ENCODE measurements around the gene TNS3. TPM values are rescaled to one million over a fixed set of nuclear protein-coding genes. Genes with fewer than 3 reads are reported as not detected.

Gene TNS3
- total RNA-seq, 1 donor from 2014 or later, result 174 TPM

DNA sequence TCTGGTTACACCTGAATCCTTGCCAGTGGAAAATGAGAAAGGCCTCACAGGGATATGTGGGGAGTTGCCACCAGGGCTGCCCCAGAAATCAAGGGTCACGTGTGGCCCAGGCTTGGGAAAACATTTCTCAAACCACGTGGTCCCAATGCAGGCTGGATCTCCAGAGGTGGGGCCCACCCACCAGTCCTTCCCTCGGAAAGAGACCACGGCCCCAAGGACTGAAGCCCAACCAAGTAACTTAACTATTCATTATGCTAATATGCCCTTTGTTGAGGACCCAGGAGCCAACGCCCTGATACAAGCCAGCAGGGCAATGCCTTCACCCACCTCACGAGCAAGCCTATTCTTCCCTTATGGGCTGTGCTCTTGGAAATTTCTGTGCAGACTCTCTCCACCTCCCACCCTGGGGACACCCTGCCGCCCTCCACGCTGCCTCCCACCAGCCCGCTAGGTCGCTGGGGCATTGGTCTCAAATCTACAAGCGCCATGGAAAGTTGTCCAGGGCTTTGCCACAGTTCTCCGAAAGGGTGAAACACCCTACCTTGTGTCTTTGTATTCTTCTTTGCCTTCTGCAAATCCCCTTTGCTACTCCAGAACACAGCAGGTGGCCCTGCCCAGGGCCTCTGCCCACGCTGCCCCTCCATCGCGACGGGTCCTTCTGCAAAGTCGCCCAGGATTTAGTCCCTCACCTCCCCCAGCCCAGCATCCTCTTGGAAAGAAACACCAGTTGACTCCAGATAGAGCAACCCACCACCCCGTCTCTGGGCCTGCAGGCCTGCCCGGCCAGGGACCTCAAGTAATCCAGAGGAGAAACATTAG lies 8.8 kb downstream of the TNS3 start:
- intact Hi-C loops (cut with DNase I), result no loop called here
- Histone ChIP-seq H3K9me3 (no peaks in the 10 kb centered on the region), H3K27ac (peak overlapping the region; percentile 87), H3K4me3 (no peak overlapping the region), H3K27me3 (ENCODE audit: low read depth) (no peaks in the 10 kb centered on the region), H3K36me3 (peaks cover 2% of the 10 kb centered on the region), H3K4me1 (peaks cover 100% of the 10 kb centered on the region)
- TF ChIP-seq, protein P1, sequence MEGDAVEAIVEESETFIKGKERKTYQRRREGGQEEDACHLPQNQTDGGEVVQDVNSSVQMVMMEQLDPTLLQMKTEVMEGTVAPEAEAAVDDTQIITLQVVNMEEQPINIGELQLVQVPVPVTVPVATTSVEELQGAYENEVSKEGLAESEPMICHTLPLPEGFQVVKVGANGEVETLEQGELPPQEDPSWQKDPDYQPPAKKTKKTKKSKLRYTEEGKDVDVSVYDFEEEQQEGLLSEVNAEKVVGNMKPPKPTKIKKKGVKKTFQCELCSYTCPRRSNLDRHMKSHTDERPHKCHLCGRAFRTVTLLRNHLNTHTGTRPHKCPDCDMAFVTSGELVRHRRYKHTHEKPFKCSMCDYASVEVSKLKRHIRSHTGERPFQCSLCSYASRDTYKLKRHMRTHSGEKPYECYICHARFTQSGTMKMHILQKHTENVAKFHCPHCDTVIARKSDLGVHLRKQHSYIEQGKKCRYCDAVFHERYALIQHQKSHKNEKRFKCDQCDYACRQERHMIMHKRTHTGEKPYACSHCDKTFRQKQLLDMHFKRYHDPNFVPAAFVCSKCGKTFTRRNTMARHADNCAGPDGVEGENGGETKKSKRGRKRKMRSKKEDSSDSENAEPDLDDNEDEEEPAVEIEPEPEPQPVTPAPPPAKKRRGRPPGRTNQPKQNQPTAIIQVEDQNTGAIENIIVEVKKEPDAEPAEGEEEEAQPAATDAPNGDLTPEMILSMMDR (IDR thresholded peaks at IDR 0.05), result no peak
- ATAC-seq, result no peak
- DNase-seq, result no peak

DNA sequence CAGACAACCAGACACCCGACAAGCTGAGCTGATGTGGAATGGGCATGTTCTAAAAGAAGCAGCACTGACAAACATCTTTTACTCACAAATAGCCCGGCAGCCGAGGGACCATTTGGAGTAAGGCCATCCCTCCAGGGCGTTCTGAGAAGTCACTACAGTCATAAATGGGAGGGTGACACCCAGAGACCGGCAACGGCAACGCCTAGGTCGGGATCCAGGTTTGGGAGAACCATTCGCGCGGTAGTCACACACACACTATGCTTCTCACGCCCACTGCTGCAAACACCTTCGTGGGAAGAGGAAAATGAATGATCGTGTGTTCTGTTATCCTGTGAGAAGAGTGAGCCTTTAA lies 9.8 kb downstream of the TNS3 start:
- DNase-seq (no peak), ATAC-seq (peak in 1 of 2 donors; percentile 1)
- Histone ChIP-seq H3K4me1 (peaks cover 99% of the 10 kb centered on the region), H3K27me3 (ENCODE audit: low read depth) (no peaks in the 10 kb centered on the region), H3K9me3 (no peaks in the 10 kb centered on the region), H3K36me3 (peaks cover 5% of the 10 kb centered on the region), H3K27ac (peak overlapping the region; percentile 87), H3K4me3 (peak overlapping the region; percentile 33)
- intact Hi-C loops (cut with DNase I), result no loop called here
- TF ChIP-seq, protein P1 (IDR thresholded peaks at IDR 0.05), result no peak

DNA sequence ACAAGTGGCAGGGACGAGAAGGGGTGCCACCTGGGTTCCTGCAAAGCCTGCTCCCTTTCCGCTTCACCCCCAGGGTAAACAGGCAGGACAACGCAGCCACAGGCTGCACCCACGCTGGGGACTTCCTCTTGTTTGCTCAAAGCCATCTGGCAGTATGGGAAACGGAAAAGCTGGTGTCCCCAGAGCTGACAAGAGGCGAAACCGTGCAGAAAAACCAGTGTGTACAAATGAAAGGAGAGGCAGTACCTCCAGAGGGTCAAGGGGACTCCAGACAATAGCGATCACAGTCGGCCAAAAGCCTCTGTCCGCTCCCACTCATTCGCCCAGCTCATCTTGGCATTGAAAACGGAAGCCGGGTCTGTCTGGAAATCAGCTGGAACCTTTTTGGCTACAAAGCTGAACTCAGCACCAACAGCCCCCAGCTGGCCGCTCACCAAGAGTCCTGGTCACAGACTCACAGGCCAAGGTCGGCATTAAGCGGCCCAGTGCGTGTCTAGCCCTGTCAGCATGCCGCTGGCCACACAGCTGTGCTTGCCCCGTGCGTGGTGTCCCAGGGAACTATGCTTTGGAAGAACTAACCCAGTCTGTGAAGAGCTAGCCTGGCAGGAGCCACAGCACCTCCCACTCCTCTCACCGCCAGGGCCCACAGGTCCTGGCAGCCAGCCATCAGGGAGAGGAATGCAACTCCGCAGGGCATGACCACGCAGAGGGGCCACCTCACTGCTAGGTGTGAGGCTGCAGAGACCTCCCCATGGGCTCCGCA lies 10.4 kb downstream of the TNS3 start:
- peaks cover 5% of the 10 kb centered on the region for H3K36me3 ChIP-seq

DNA sequence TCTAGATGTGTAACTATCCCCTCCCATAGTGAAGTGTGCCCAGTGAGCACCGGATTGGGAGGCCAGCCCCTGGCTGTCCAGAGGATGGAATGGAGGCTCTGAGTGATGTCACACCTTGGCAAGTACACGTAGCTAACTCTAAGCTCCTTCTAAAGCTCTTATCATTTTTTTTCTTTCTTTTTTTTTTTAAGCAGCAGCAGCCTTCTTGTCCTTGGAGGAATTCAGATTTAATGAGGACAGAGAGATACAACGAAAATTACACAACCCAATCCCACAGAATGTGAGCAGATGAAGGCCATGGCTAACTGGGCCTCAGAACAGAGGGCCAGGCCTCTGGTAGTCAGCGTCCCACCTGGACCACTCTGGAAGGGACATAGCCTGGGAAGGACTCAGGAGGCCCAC lies 11.3 kb downstream of the TNS3 start:
- peak overlapping the region; percentile 87 for H3K27ac ChIP-seq
- no peaks in the 10 kb centered on the region for H3K27me3 ChIP-seq (ENCODE audit: low read depth)
- peaks cover 85% of the 10 kb centered on the region for H3K4me1 ChIP-seq
- TF ChIP-seq, protein P1 (IDR thresholded peaks at IDR 0.05), result no peak
- no peak overlapping the region for H3K4me3 ChIP-seq
- no peaks in the 10 kb centered on the region for H3K9me3 ChIP-seq
- no peak for DNase-seq
- H3K36me3 ChIP-seq, result peaks cover 5% of the 10 kb centered on the region
- ATAC-seq, result peak; percentile 68 to 81
- intact Hi-C loops (cut with DNase I), result no loop called here

More for the DNA sequence above, 10.4 kb downstream of the TNS3 start:
- Histone ChIP-seq H3K9me3 (no peaks in the 10 kb centered on the region), H3K27ac (peak overlapping the region; percentile 87), H3K4me3 (peak overlapping the region; percentile 33), H3K4me1 (peaks cover 94% of the 10 kb centered on the region), H3K27me3 (ENCODE audit: low read depth) (no peaks in the 10 kb centered on the region)
- TF ChIP-seq, protein P1 (IDR thresholded peaks at IDR 0.05), result no peak
- ATAC-seq (peak; percentile 74 to 83), DNase-seq (peak; percentile 83)
- intact Hi-C loops (cut with DNase I), result no loop called here

DNA sequence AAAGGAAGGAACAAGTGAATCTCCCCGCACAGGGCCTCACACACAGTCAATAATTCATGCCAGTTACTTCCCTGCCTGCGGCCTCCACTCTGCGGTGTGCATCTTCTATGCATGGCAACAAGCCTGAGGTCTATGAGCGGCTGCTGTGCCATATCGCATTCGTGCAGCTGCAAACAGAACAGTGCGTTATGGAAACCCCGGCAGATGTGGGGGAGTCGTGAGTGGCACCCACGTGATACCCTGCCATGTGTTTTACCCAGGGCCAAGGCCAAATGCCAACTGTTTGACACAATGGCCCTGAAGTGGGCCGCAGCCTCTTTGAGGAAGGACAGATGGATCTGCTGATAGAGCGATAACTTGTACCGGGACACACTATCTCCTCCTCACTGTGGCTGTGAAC lies 13.4 kb downstream of the TNS3 start:
- ATAC-seq, result no peak
- Histone ChIP-seq H3K27ac (no peak overlapping the region), H3K27me3 (ENCODE audit: low read depth) (no peaks in the 10 kb centered on the region), H3K9me3 (no peaks in the 10 kb centered on the region), H3K36me3 (peaks cover 5% of the 10 kb centered on the region), H3K4me1 (peaks cover 64% of the 10 kb centered on the region), H3K4me3 (no peak overlapping the region)
- intact Hi-C loops (cut with DNase I), result no loop called here
- TF ChIP-seq, protein P1 (IDR thresholded peaks at IDR 0.05), result no peak
- DNase-seq, result peak; percentile 57
